ENCODE results near the gene FAM168A. TPM values are rescaled to one million over a fixed set of nuclear protein-coding genes. Genes with fewer than 3 reads are reported as not detected.

Gene FAM168A
- total and polyA plus RNA-seq, 10 donors: 2.7 to 33.2 (median 22.7) TPM

DNA sequence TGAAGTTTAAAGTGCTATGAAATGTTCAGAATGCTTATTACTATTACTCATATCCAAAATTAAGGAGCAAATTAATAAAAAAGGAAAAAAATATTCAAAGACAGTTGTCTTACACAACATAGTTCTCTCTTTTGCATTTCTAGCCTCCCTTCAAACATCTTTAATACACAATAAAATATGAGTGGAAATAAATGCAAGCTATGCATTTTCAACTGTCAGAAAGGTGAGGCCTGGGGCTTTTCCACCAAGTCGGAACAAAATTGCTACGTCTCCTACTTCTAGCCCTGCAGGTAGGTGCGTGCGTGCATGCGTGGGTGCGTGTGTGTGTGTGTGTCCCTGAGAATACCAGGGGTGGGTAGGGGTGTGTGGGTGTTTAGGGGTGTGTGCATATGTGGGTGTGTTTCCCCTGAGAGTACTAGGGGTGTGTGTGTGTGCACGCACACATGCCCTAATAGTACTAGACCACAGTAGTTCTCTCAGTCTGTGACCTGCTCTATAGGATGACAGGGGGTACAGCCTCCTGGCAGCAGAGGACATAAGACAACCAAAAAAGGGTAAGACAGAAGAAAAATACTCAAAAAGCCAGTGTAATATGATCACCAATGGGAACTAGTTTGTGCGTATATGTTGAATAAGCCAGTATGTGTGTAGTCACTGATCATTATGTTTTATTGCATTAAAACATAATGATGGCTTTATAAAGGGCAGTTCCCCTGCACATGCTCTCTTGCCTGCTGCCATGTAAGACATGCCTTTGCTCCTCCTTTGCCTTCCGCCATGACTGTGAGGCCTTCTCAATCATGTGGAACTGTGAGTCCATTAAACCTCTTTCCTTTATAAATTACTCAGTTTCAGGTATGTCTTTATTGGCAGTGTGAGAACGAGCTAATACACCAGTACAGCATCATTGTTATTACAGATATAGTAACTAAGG, 89.4 kb downstream of the FAM168A start:
- Histone ChIP-seq H3K27me3 (replicated peaks in 1 of 7) (no peaks in the 10 kb centered on the region), H3K4me1 (peaks cover 0 to 8% (median 7%) of the 10 kb centered on the region in 6 donors), H3K9me3 (peaks cover 0 to 15% (median 7%) of the 10 kb centered on the region in 8 donors), H3K4me3 (no peak overlapping the region), H3K36me3 (peaks cover 0 to 7% (median 0%) of the 10 kb centered on the region in 6 donors), H3K27ac (no peak overlapping the region)
- intact Hi-C loops (cut with DNase I; ENCODE audit: low total_unique reads): no loop called here
- DNase-seq: no peak
- TF ChIP-seq POLR2AphosphoS5 (IDR thresholded peaks at IDR 0.05): no peak
- no peak for TF ChIP-seq POLR2A (IDR thresholded peaks at IDR 0.05)
- TF ChIP-seq CTCF (IDR thresholded peaks at IDR 0.05 in 8 of 11, conservative IDR thresholded peaks at IDR 0.05 in 3 of 11): no peak
- WGBS, 5 donors: 96 to 98% (median 97%) methylated on average over 10 of the region's 10 CpGs

DNA sequence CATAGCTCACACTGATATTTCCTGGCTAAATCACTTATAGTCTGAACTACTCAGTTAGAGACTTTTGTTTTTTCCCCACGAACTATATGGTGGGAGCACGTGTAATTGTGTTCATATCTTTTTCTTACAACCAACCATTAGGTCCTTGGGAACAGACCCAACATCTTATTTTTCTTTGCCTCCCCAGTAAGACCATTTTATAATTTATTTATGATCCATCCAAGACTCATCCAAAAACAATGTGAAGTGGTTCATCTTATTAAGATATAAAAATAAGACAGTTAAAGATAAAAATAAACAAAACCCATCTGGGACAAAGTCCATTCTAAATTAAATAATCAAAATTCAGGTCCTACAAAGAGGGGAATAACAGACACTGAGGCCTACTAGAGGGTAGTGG, 90.8 kb downstream of the FAM168A start:
- H3K36me3 ChIP-seq: peaks cover 0 to 7% (median 0%) of the 10 kb centered on the region in 6 donors
- no peaks in the 10 kb centered on the region for H3K27me3 ChIP-seq (replicated peaks in 1 of 7)
- 78 to 90% (median 81%) methylated on average over 2 of the region's 2 CpGs for WGBS, 5 donors
- no peak overlapping the region for H3K27ac ChIP-seq
- H3K4me3 ChIP-seq: no peak overlapping the region
- peaks cover 0 to 17% (median 10%) of the 10 kb centered on the region in 8 donors for H3K9me3 ChIP-seq
- no peak for DNase-seq
- H3K4me1 ChIP-seq: peaks cover 0 to 8% (median 7%) of the 10 kb centered on the region in 6 donors
- no peak for TF ChIP-seq POLR2A (IDR thresholded peaks at IDR 0.05)
- TF ChIP-seq POLR2AphosphoS5 (IDR thresholded peaks at IDR 0.05): no peak
- TF ChIP-seq CTCF (IDR thresholded peaks at IDR 0.05 in 8 of 11, conservative IDR thresholded peaks at IDR 0.05 in 3 of 11): no peak
- intact Hi-C loops (cut with DNase I; ENCODE audit: low total_unique reads): no loop called here

DNA sequence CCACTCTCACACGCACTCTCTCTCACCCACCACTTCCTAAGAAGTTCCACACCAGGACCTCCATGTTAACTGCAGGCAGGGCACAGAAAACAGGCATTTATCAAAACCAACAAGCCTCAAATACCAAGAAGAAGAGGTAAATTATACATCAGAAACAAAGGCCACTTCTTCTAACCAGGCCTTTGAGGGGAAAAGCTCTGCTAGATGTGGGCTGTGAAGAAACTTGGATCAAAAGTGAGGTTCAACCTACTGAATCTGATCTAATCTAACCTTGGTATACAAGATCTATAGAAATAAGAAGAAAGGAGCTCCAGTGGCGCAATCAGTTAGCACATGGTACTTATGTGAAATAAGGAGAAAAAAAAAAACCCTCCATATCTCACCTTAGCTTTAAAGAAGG, 91.9 kb downstream of the FAM168A start:
- no peaks in the 10 kb centered on the region for H3K27me3 ChIP-seq (replicated peaks in 1 of 7)
- 83 to 95% (median 90%) methylated on average over 2 of the region's 2 CpGs for WGBS, 5 donors
- TF ChIP-seq CTCF (IDR thresholded peaks at IDR 0.05 in 8 of 11, conservative IDR thresholded peaks at IDR 0.05 in 3 of 11): no peak
- TF ChIP-seq POLR2AphosphoS5 (IDR thresholded peaks at IDR 0.05): no peak
- no peak for TF ChIP-seq POLR2A (IDR thresholded peaks at IDR 0.05)
- peaks cover 0 to 7% (median under 1%) of the 10 kb centered on the region in 6 donors for H3K4me1 ChIP-seq
- DNase-seq: no peak
- H3K9me3 ChIP-seq: peaks cover 0 to 17% (median 10%) of the 10 kb centered on the region in 8 donors
- peaks cover 0 to 7% (median 0%) of the 10 kb centered on the region in 6 donors for H3K36me3 ChIP-seq
- intact Hi-C loops (cut with DNase I; ENCODE audit: low total_unique reads): no loop called here
- no peak overlapping the region for H3K27ac ChIP-seq
- H3K4me3 ChIP-seq: no peak overlapping the region

GRCh38 chr11:73498343-73498742, 99.6 kb downstream of the FAM168A start:
- TF ChIP-seq CTCF (IDR thresholded peaks at IDR 0.05 in 8 of 11, conservative IDR thresholded peaks at IDR 0.05 in 3 of 11) (no peak), POLR2A (IDR thresholded peaks at IDR 0.05) (no peak), POLR2AphosphoS5 (IDR thresholded peaks at IDR 0.05) (no peak)
- WGBS, 5 donors: 79 to 96% (median 94%) methylated on average over 3 to 6 of the region's 6 CpGs
- no peaks in the 10 kb centered on the region for H3K36me3 ChIP-seq
- no peak overlapping the region for H3K27ac ChIP-seq
- H3K27me3 ChIP-seq (replicated peaks in 1 of 7): no peaks in the 10 kb centered on the region
- H3K4me3 ChIP-seq: no peak overlapping the region
- DNase-seq: no peak
- H3K4me1 ChIP-seq: peaks cover 0 to 12% (median 0%) of the 10 kb centered on the region in 6 donors
- intact Hi-C loops (cut with DNase I; ENCODE audit: low total_unique reads): no loop called here
- peaks cover 0 to 4% (median under 1%) of the 10 kb centered on the region in 8 donors for H3K9me3 ChIP-seq

Data from spleen (tissue), 11 donors.